Measurements from ENCODE around the gene SPIB. TPM values are rescaled to one million over a fixed set of nuclear protein-coding genes. Genes with fewer than 3 reads are reported as not detected.
"Not testable (repeated sequence)": the region's sequence is repeated elsewhere in the genome, so short reads cannot be mapped to it uniquely, and the experiment has no call there.

The SPIB gene
- total RNA-seq, 2 experiments from 2014 or later, result 0.57 to 0.96 TPM

- ChIA-PET POLR2A (no interaction called here), CTCF (interaction anchor here (0.9 to 1.1 kb wide), 2 partner anchors 16 to 74 kb away, joined by 3 to 4 read pairs; no protein-coding TSS in a partner anchor)
Observed at GRCh38 chr19:50431343-50432220, 12.8 kb downstream of the SPIB start.

GRCh38 chr19:50432221-50433028, 13.7 kb downstream of the SPIB start, which contains the start of gene MYBPC2:
MYBPC2 (plus strand) TSS chr19:50432892; CDS start chr19:50432954, 62 bp downstream.
- ChIA-PET POLR2A (no interaction called here), CTCF (interaction anchor here (1.1 kb wide), 1 partner anchor 75 kb away, joined by 3 read pairs; no protein-coding TSS in a partner anchor)

- ChIA-PET POLR2A (no interaction called here), CTCF (interaction anchor here (1.1 kb wide), 1 partner anchor 76 kb away, joined by 3 read pairs; no protein-coding TSS in a partner anchor)
Observed at GRCh38 chr19:50433201-50434180, 14.8 kb downstream of the SPIB start.

DNA sequence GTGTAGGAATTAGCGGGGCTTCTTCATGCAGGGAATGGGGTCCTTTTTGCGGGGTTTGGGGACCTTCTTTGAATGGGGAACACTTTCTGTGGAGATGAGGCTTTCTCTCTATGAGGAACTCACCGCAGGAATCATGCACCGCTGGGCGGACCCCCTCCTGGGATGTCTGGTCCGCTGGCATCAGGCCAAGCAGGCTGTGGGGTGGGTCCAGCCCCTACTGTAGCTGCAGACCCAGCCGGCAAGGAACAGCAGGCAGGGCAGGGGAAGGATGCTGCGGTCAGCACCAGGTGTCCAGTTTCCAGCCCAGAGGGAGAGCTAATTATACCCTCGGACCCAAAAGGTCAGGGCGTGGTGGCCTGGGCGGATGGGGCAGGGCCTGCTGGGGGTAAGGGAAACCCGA, 15.8 kb downstream of the SPIB start:
- ChIA-PET POLR2A (no interaction called here), CTCF (no interaction called here)

GRCh38 chr19:50435221-50435620, 16.5 kb downstream of the SPIB start:
- POLR2A ChIA-PET, result no interaction called here
- CTCF ChIA-PET, result no interaction called here

DNA sequence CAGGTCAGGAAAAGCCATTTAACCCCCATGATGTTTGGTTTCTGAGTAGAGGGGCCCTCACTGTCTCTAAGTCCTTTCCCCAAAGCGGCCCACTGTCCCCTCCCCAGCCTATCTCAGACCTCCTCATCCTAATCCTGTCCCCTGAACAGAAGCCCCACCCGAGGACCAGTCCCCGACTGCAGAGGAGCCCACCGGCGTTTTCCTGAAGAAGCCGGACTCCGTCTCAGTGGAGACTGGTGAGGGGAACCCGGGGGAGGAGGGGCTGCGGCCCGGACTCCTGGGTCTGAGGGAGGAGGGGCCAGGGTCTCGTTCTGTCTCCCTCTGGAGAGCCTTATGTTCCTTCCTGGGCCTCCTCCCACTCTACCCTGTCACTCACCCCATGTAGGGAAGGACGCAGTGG, 16.9 kb downstream of the SPIB start:
- CTCF ChIA-PET, result no interaction called here

DNA sequence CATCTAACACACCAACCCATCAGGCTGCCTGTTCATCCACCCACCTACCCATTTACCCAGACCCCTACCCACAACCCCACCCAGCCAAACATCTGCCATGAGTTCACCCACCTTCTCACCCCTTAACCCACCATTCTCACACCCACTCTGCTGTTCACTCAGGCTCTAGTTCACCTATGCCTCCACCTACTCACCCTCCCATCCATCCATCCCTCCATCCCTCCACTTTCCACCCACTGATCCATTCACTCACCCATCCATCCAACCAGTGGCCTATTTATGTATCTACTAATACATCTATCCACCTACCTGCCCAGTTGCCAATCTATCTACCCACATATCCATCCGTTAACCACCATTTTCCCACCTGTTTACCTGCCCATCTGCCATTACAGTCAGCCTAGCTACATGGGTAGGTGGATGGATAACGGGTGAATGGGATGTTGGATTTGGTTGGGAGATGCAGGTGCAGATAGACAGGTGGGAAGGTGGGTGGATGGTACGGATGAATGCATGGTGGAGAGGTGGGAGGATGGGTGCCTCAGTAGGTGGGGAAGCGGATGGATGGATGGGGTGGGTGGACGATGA, 19.2 kb downstream of the SPIB start:
- POLR2A ChIA-PET, result no interaction called here

More for the DNA sequence above, 16.9 kb downstream of the SPIB start:
- POLR2A ChIA-PET, result no interaction called here

GRCh38 chr19:50439130-50439529, 20.4 kb downstream of the SPIB start:
- CTCF ChIA-PET, POLR2A ChIA-PET: not testable (repeated sequence)

More for the DNA sequence above, 19.2 kb downstream of the SPIB start:
- CTCF ChIA-PET, result no interaction called here

GRCh38 chr19:50444059-50444458, 25.3 kb downstream of the SPIB start:
- POLR2A ChIA-PET, result no interaction called here
- CTCF ChIA-PET, result no interaction called here

GRCh38 chr19:50447053-50447452, 28.3 kb downstream of the SPIB start:
- CTCF ChIA-PET, result no interaction called here
- POLR2A ChIA-PET, result no interaction called here

GRCh38 chr19:50447750-50448149, 29.0 kb downstream of the SPIB start:
- ChIA-PET CTCF (no interaction called here), POLR2A (interaction anchor here (0.6 kb wide), 1 partner anchor 405 kb away, joined by 10 read pairs; no protein-coding TSS in a partner anchor)

GRCh38 chr19:50449236-50449899, 30.6 kb downstream of the SPIB start:
- POLR2A ChIA-PET, result no interaction called here
- CTCF ChIA-PET, result no interaction called here

GRCh38 chr19:50450369-50451222, 31.9 kb downstream of the SPIB start:
- ChIA-PET CTCF (no interaction called here), POLR2A (interaction anchor here (0.6 kb wide), 1 partner anchor 56 kb away, joined by 6 read pairs; no protein-coding TSS in a partner anchor)

GRCh38 chr19:50451223-50451534, 32.4 kb downstream of the SPIB start:
- POLR2A ChIA-PET, result no interaction called here
- CTCF ChIA-PET, result no interaction called here

DNA sequence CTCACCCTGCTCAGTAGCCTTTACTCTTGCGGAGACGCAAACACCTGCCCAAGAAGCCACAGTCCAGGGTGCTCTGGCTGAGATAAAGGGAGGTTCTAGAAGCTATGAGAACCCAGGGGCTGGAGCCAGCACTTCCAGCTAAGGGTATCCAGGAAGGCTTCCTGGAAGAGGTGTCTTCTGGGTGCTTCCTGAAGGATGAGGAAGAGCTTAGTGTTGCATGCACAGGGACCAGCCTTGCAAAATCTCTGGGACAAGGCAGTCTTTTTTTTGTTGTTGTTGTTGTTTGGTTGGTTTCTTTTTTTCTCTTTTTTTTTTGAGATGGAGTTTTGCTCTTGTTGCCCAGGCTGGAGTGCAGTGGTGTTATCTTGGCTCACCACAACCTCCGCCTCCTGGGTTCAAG, 34.5 kb downstream of the SPIB start:
- POLR2A ChIA-PET, result no interaction called here
- CTCF ChIA-PET, result no interaction called here

GRCh38 chr19:50455992-50456391, 37.3 kb downstream of the SPIB start:
- POLR2A ChIA-PET, result no interaction called here

DNA sequence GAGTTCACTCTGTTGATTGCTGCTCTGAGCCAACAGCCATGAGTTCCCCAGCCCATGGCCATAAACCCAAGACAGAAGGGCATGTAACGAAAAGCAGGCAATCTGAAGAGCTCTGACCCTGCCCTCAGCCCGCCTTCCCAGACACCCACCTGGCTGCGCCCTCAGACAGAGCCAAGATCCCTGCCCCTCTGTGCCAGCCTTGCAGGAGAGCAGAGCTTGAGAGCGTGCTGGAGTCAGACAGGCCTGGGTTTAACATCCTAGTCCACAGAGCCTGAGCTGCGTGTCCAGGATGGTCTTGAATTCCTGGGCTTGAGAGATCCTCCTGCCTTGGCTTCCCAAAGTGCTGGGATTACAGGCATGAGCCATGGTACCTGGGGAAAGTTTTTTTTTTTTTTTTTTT, 38.6 kb downstream of the SPIB start:
- POLR2A ChIA-PET, result no interaction called here
- CTCF ChIA-PET, result interaction anchor here (0.7 kb wide), 2 partner anchors 119 to 413 kb away, joined by 3 to 4 read pairs; no protein-coding TSS in a partner anchor

More at GRCh38 chr19:50455992-50456391, 37.3 kb downstream of the SPIB start:
- CTCF ChIA-PET, result no interaction called here
